SK-N-SH (cell line): ENCODE results near the gene KIF2A. TPM values are rescaled to one million over a fixed set of nuclear protein-coding genes. Genes with fewer than 3 reads are reported as not detected.

Experiments used
- CTCF ChIA-PET: fragments of 300-600, 350-600 bp; formaldehyde crosslinking; extraction: SDS; loops from one replicate; lab custom pipeline; 2021; lab: Yijun Ruan, JAX
- POLR2A ChIA-PET: fragments of 350-600 bp; sonication (Branson Sonifier 250); formaldehyde crosslinking; extraction: SDS; loops from one replicate; lab custom pipeline; 2020; ENCODE audit warnings: antibody characterized with exemption, inconsistent platforms; lab: Yijun Ruan, JAX
- DNase-seq: peaks from one replicate; pipeline ENCODE4 v3.0.0; 2012
- H2AFZ ChIP-seq: fragments of 200-600 bp; sonication (generic); 2 replicates; pipeline ENCODE4 v1.8.1; 2016; ENCODE audit warnings: antibody characterized with exemption, mild to moderate bottlenecking, low read depth
- H3F3A ChIP-seq: fragments of 200-600 bp; sonication (generic); replicated peaks from 2 replicates; pipeline ENCODE3; 2016; ENCODE audit warnings: antibody characterized with exemption, mild to moderate bottlenecking; ENCODE audit not compliant: insufficient read depth
- H3K27ac ChIP-seq, 2 experiments: fragments of 200-500 bp in 1 of 2; fragments of 200-600 bp in 1 of 2; sonication (Bioruptor generic) in 1 of 2; sonication (generic), shearing (Covaris generic) in 1 of 2; 2 replicates each; pipeline versions ENCODE4 v1.5.1 to v1.6.1; 2014 to 2016; ENCODE audit warnings: low read depth in 2 of 2, inconsistent platforms in 1 of 2, low read length in 1 of 2, mild to moderate bottlenecking in 1 of 2, mixed read lengths in 1 of 2
- H3K27me3 ChIP-seq: fragments of 200-600 bp; sonication (generic), shearing (Covaris generic); 2 replicates; pipeline ENCODE4 v1.6.1; 2016; ENCODE audit warnings: mixed run types; ENCODE audit not compliant: insufficient read depth
- H3K36me3 ChIP-seq, 2 experiments: fragments of 200-500 bp in 1 of 2; fragments of 200-600 bp in 1 of 2; sonication (Bioruptor generic) in 1 of 2; sonication (generic) in 1 of 2; replicated peaks in 1 of 2; 2 replicates each; pipeline versions ENCODE3 to v1.5.1; 2014 to 2016; ENCODE audit warnings: low read length in 1 of 2, mild to moderate bottlenecking in 1 of 2; ENCODE audit not compliant: insufficient read depth in 2 of 2, control insufficient read depth in 1 of 2
- H3K4me1 ChIP-seq, 2 experiments: fragments of 200-500 bp in 1 of 2; fragments of 200-600 bp in 1 of 2; sonication (Bioruptor generic) in 1 of 2; sonication (generic), shearing (Covaris generic) in 1 of 2; 2 replicates each; pipeline versions ENCODE4 v1.5.1 to v1.6.1; 2014 to 2016; ENCODE audit warnings: low read depth in 1 of 2, low read length in 1 of 2, mixed run types in 1 of 2; ENCODE audit not compliant: insufficient read depth in 2 of 2, control insufficient read depth in 1 of 2
- H3K4me2 ChIP-seq: fragments of 200-600 bp; sonication (generic), shearing (Covaris generic); 2 replicates; pipeline ENCODE4 v1.6.1; 2017; ENCODE audit warnings: mixed run types
- H3K4me3 ChIP-seq, 2 experiments: fragments of 200-500 bp in 1 of 2; fragments of 200-600 bp in 1 of 2; sonication (Bioruptor generic) in 1 of 2; sonication (generic), shearing (Covaris generic) in 1 of 2; 2 replicates each; pipeline versions ENCODE4 v1.5.1 to v1.8.1; 2014 to 2016; ENCODE audit warnings: low read depth in 2 of 2, inconsistent platforms in 1 of 2, low read length in 1 of 2, mild to moderate bottlenecking in 1 of 2, mixed read lengths in 1 of 2, moderate library complexity in 1 of 2
- H3K79me2 ChIP-seq: fragments of 200-600 bp; sonication (generic); 2 replicates; pipeline ENCODE4 v1.8.1; 2017; ENCODE audit warnings: mild to moderate bottlenecking; ENCODE audit not compliant: insufficient read depth
- H3K9ac ChIP-seq: fragments of 200-600 bp; sonication (generic); 2 replicates; pipeline ENCODE4 v1.6.1; 2017; ENCODE audit warnings: mixed run types
- H3K9me2 ChIP-seq: fragments of 200-600 bp; sonication (generic); 2 replicates; pipeline ENCODE4 v1.6.1; 2017; ENCODE audit warnings: mixed run types
- H3K9me3 ChIP-seq: fragments of 200-600 bp; sonication (generic); 2 replicates; pipeline ENCODE4 v1.6.1; 2017; ENCODE audit warnings: mixed run types, mild to moderate bottlenecking, moderate library complexity
- H4K20me1 ChIP-seq: fragments of 200-600 bp; sonication (generic); 2 replicates; pipeline ENCODE4 v1.6.1; 2017; ENCODE audit warnings: mild to moderate bottlenecking, mixed run types; ENCODE audit not compliant: insufficient read depth
- ELF1 ChIP-seq: IDR thresholded peaks from 2 replicates; pipeline ENCODE4 v1.4.0; 2012
- FOXJ3 ChIP-seq: sonication (generic); formaldehyde crosslinking; IDR thresholded peaks from 2 replicates; pipeline ENCODE4 v1.5.1; 2020; ENCODE audit warnings: mild to moderate bottlenecking, missing genetic modification reagents
- GABPA ChIP-seq: IDR thresholded peaks from 2 replicates; pipeline ENCODE4 v1.4.0; 2012; ENCODE audit warnings: low read depth, mild to moderate bottlenecking
- IRF3 ChIP-seq: fragments of 150-350 bp; IDR thresholded peaks from 2 replicates; pipeline ENCODE4 v1.6.1; 2016; ENCODE audit warnings: mild to moderate bottlenecking, low read depth, low read length
- JUND ChIP-seq: IDR thresholded peaks from 2 replicates; pipeline ENCODE4 v1.4.0; 2012
- NFIC ChIP-seq: IDR thresholded peaks from 2 replicates; pipeline ENCODE4 v1.4.0; 2012; ENCODE audit warnings: borderline replicate concordance
- NRF1 ChIP-seq: IDR thresholded peaks from 2 replicates; pipeline ENCODE4 v1.6.1; 2012; ENCODE audit warnings: low read depth, mild to moderate bottlenecking, low read length
- PBX3 ChIP-seq: IDR thresholded peaks from 2 replicates; pipeline ENCODE4; 2012
- RAD21 ChIP-seq: IDR thresholded peaks from 2 replicates; pipeline ENCODE4 v1.6.1; 2012; ENCODE audit warnings: mild to moderate bottlenecking, low read length
- RXRA ChIP-seq: IDR thresholded peaks from 2 replicates; pipeline ENCODE4 v1.4.0; 2012; ENCODE audit warnings: low read depth, mild to moderate bottlenecking, borderline replicate concordance
- SIN3A ChIP-seq: IDR thresholded peaks from 2 replicates; pipeline ENCODE4 v1.6.1; 2012; ENCODE audit warnings: low read depth, mild to moderate bottlenecking, low read length, moderate library complexity, borderline replicate concordance
- ZBTB33 ChIP-seq: IDR thresholded peaks from 2 replicates; pipeline ENCODE4 v1.4.0; 2012; ENCODE audit warnings: low read depth, borderline replicate concordance
- WGBS: methylation state at CpG from one replicate; pipeline ENCODE4 v1.1.6; 2017; ENCODE audit warnings: low lambda C conversion rate; 5-methylcytosine and 5-hydroxymethylcytosine counted together
- polyA plus RNA-seq, 3 experiments: library from polyadenylated mRNA; depleted of rRNA; stranded (reverse); fragments of >200 nt; gene quantifications; 2 replicates each; pipeline ENCODE4 v1.2.3, GENCODE V29; 2012
- TF ChIP-seq, protein P1 (sequence below): IDR thresholded peaks from 2 replicates; pipeline ENCODE4 v1.6.1; 2012; ENCODE audit warnings: mild to moderate bottlenecking, low read depth, low read length, moderate library complexity

Gene KIF2A
- polyA plus RNA-seq, 1 of the 3 experiments (the other 2 are of a cell fraction), result 14.3 TPM

DNA sequence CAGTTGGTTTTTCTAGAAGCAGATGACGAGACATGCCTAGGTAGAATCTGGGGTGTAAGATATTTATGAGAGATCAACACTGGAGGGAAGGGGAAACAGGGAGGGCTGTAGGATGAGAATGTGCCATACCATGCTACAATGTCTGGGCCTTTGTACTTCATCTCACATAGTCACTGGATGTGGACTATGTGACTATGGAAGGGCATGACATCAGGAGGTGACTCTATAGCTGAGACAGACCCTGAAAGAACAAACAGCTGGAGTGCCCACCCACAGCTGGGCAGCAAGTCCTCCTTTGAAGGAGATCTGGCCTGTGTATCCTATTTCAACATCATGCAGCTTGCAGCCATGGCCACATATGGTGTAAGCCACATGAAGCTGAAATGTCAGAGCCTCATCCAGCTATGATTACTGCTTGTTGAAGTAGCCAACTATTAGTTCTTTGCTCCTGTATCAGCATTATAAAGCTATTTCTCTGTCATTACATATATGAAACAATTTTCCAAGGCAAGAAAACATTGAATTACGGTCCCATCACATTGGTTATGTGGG lies 46.2 kb upstream of the KIF2A start:
- no peaks in the 10 kb centered on the region for H3F3A ChIP-seq
- H3K4me1 ChIP-seq, result peaks cover 0 to 11% of the 10 kb centered on the region in 2 experiments; a peak in 3 of 4 replicates
- no peaks in the 10 kb centered on the region for H3K9me2 ChIP-seq
- no peak overlapping the region for H2AFZ ChIP-seq
- CTCF ChIA-PET, result no interaction called here
- H3K27ac ChIP-seq, result no peak overlapping the region
- no peak overlapping the region for H3K4me3 ChIP-seq
- H3K27me3 ChIP-seq, result no peaks in the 10 kb centered on the region; the same call in none of the 2 replicates
- H3K79me2 ChIP-seq, result no peaks in the 10 kb centered on the region
- H3K36me3 ChIP-seq, result no peaks in the 10 kb centered on the region
- DNase-seq, result no peak
- 36% methylated on average over 2 of the region's 2 CpGs for WGBS
- no peaks in the 10 kb centered on the region for H4K20me1 ChIP-seq
- TF ChIP-seq GABPA (no peak), SIN3A (no peak), JUND (no peak), PBX3 (no peak), FOXJ3 (no peak), NFIC (no peak)
- TF ChIP-seq, protein P1, sequence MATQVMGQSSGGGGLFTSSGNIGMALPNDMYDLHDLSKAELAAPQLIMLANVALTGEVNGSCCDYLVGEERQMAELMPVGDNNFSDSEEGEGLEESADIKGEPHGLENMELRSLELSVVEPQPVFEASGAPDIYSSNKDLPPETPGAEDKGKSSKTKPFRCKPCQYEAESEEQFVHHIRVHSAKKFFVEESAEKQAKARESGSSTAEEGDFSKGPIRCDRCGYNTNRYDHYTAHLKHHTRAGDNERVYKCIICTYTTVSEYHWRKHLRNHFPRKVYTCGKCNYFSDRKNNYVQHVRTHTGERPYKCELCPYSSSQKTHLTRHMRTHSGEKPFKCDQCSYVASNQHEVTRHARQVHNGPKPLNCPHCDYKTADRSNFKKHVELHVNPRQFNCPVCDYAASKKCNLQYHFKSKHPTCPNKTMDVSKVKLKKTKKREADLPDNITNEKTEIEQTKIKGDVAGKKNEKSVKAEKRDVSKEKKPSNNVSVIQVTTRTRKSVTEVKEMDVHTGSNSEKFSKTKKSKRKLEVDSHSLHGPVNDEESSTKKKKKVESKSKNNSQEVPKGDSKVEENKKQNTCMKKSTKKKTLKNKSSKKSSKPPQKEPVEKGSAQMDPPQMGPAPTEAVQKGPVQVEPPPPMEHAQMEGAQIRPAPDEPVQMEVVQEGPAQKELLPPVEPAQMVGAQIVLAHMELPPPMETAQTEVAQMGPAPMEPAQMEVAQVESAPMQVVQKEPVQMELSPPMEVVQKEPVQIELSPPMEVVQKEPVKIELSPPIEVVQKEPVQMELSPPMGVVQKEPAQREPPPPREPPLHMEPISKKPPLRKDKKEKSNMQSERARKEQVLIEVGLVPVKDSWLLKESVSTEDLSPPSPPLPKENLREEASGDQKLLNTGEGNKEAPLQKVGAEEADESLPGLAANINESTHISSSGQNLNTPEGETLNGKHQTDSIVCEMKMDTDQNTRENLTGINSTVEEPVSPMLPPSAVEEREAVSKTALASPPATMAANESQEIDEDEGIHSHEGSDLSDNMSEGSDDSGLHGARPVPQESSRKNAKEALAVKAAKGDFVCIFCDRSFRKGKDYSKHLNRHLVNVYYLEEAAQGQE, result no peak
- no peak overlapping the region for H3K4me2 ChIP-seq
- POLR2A ChIA-PET, result no interaction called here
- no peak overlapping the region for H3K9ac ChIP-seq
- H3K9me3 ChIP-seq, result no peaks in the 10 kb centered on the region

DNA sequence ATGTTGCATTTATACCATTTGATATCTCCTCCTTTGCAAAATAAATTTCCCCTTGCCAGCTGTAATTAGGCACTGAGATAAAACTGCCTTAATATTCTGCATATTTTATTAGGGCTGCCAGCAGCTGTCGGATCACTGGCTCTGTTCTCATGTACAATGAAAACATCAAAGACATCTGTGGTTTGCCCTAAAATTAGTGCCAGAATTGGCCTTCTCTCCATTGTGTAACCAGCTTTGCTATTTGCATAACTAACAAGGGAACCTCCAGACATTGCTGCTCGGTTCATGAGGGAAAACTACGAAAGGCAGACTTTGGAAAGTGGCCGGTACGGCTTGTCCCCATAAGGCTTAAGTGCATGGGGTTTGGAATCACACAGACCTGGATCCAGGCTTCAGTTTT lies 45.5 kb upstream of the KIF2A start:
- CTCF ChIA-PET, result no interaction called here

More for the DNA sequence above, 45.5 kb upstream of the KIF2A start:
- no peak for DNase-seq
- POLR2A ChIA-PET, result interaction anchor here (1.4 kb wide), 1 partner anchor 143 kb away, joined by 6 read pairs; the partner anchor contains the start of gene DIMT1
- Histone ChIP-seq H2AFZ (no peak overlapping the region), H3K9me2 (no peaks in the 10 kb centered on the region), H3K9me3 (no peaks in the 10 kb centered on the region), H3K9ac (no peak overlapping the region), H3K27me3 (no peaks in the 10 kb centered on the region; the same call in none of the 2 replicates), H3K4me1 (peaks cover 0 to 11% of the 10 kb centered on the region in 2 experiments; a peak in 3 of 4 replicates), H3K4me2 (no peak overlapping the region), H3K27ac (no peak overlapping the region), H3F3A (no peaks in the 10 kb centered on the region), H3K79me2 (no peaks in the 10 kb centered on the region), H4K20me1 (no peaks in the 10 kb centered on the region), H3K36me3 (no peaks in the 10 kb centered on the region), H3K4me3 (no peak overlapping the region)
- WGBS, result 72% methylated on average over 5 of the region's 5 CpGs
- TF ChIP-seq ZBTB33, result no peak
- TF ChIP-seq, protein P1, result no peak
- TF ChIP-seq NRF1, result no peak
- no peak for TF ChIP-seq RAD21
- no peak for TF ChIP-seq ELF1
- no peak for TF ChIP-seq RXRA
- TF ChIP-seq IRF3, result no peak
